HEK293 (cell line): ENCODE data around the gene NRP1.

Source experiments
- CTCF ChIA-PET: fragments of 350-600 bp; formaldehyde crosslinking; extraction: SDS; loops from one replicate; lab custom pipeline; 2021; ENCODE audit warnings: antibody characterized with exemption; lab: Yijun Ruan, JAX
- POLR2A ChIA-PET: fragments of 300-600 bp; formaldehyde crosslinking; extraction: SDS; loops from one replicate; lab custom pipeline; 2020; ENCODE audit warnings: antibody characterized with exemption, inconsistent platforms; lab: Yijun Ruan, JAX
- H3K27ac ChIP-seq: fragments of 200-500 bp; sonication (Bioruptor generic); 2 replicates; pipeline ENCODE4 v1.5.1; 2014; ENCODE audit warnings: low read depth, low read length, control low read depth, inconsistent platforms; ENCODE audit errors: extremely low read depth
- H3K36me3 ChIP-seq, 2 experiments: fragments of 200-500 bp in 1 of 2; sonication (Bioruptor generic) in 1 of 2; 1 replicate in 1 of 2; 2 replicates in 1 of 2; pipeline ENCODE4 v1.5.1; 2014 to 2017; ENCODE audit warnings: inconsistent platforms in 2 of 2, low read length in 2 of 2; ENCODE audit not compliant: control insufficient read depth in 2 of 2, insufficient read depth in 1 of 2
- H3K4me1 ChIP-seq: fragments of 200-500 bp; sonication (Bioruptor generic); 2 replicates; pipeline ENCODE4 v1.5.1; 2014; ENCODE audit warnings: mild to moderate bottlenecking, low read length, inconsistent platforms; ENCODE audit not compliant: control insufficient read depth, insufficient read depth
- H3K4me3 ChIP-seq: 2 replicates; pipeline ENCODE4 v1.5.1; 2011; ENCODE audit warnings: low read depth, mild to moderate bottlenecking, control low read depth, low read length, moderate library complexity
- H3K9me3 ChIP-seq: fragments of 200-500 bp; sonication (Bioruptor generic); 2 replicates; pipeline ENCODE4 v1.5.1; 2014; ENCODE audit warnings: low read depth, low read length, inconsistent platforms; ENCODE audit not compliant: control insufficient read depth, insufficient read depth
- HOXC10 ChIP-seq: sonication (generic); formaldehyde crosslinking; IDR thresholded peaks from 2 replicates; pipeline ENCODE4 v1.8.1; 2023; ENCODE audit warnings: mild to moderate bottlenecking, missing genetic modification reagents
- OSR2 ChIP-seq: fragments of 450-650 bp; formaldehyde crosslinking; IDR thresholded peaks from 2 replicates; pipeline ENCODE4 v1.5.1; 2016; ENCODE audit warnings: missing biosample characterization, missing genetic modification characterization
- REPIN1 ChIP-seq: fragments of 450-650 bp; formaldehyde crosslinking; IDR thresholded peaks from 2 replicates; pipeline ENCODE4 v1.5.1; 2017; ENCODE audit warnings: missing biosample characterization, missing genetic modification characterization, low read depth
- SALL2 ChIP-seq: fragments of 450-650 bp; formaldehyde crosslinking; IDR thresholded peaks from 2 replicates; pipeline ENCODE4 v1.5.0; 2017; ENCODE audit warnings: missing biosample characterization, mild to moderate bottlenecking, missing genetic modification characterization, borderline replicate concordance
- SP2 ChIP-seq: fragments of 450-650 bp; formaldehyde crosslinking; IDR thresholded peaks from 2 replicates; pipeline ENCODE4 v1.5.1; 2016; ENCODE audit warnings: missing biosample characterization, missing genetic modification characterization
- ZBTB20 ChIP-seq: fragments of 450-650 bp; formaldehyde crosslinking; IDR thresholded peaks from 2 replicates; pipeline ENCODE4 v1.5.1; 2016; ENCODE audit warnings: missing biosample characterization, missing genetic modification characterization
- ZFP69B ChIP-seq: fragments of 450-650 bp; formaldehyde crosslinking; IDR thresholded peaks from 2 replicates; pipeline ENCODE4 v1.5.1; 2016; ENCODE audit warnings: missing biosample characterization, missing genetic modification characterization
- ZNF146 ChIP-seq: fragments of 450-650 bp; formaldehyde crosslinking; IDR thresholded peaks from 2 replicates; pipeline ENCODE4 v1.5.1; 2016; ENCODE audit warnings: missing biosample characterization, missing genetic modification characterization
- ZNF19 ChIP-seq: fragments of 450-650 bp; formaldehyde crosslinking; IDR thresholded peaks from 2 replicates; pipeline ENCODE4; 2016; ENCODE audit warnings: missing biosample characterization, missing genetic modification characterization, low read depth
- ZNF2 ChIP-seq: fragments of 450-650 bp; formaldehyde crosslinking; IDR thresholded peaks from 2 replicates; pipeline ENCODE4 v1.5.1; 2016; ENCODE audit warnings: missing biosample characterization, missing genetic modification characterization
- ZNF341 ChIP-seq: fragments of 450-650 bp; formaldehyde crosslinking; IDR thresholded peaks from 2 replicates; pipeline ENCODE4; 2016; ENCODE audit warnings: low read depth, missing biosample characterization, missing genetic modification characterization
- ZNF423 ChIP-seq: fragments of 450-650 bp; formaldehyde crosslinking; IDR thresholded peaks from 2 replicates; pipeline ENCODE4 v1.5.1; 2016; ENCODE audit warnings: missing biosample characterization, missing genetic modification characterization
- ZNF510 ChIP-seq: fragments of 450-650 bp; formaldehyde crosslinking; IDR thresholded peaks from 2 replicates; pipeline ENCODE4 v1.5.1; 2018; ENCODE audit warnings: mild to moderate bottlenecking, missing genetic modification characterization, missing biosample characterization; ENCODE audit not compliant: insufficient replicate concordance
- ZNF544 ChIP-seq: fragments of 450-650 bp; formaldehyde crosslinking; IDR thresholded peaks from 2 replicates; pipeline ENCODE4 v1.5.0; 2017; ENCODE audit warnings: missing biosample characterization, missing genetic modification characterization
- ZNF549 ChIP-seq: fragments of 450-650 bp; IDR thresholded peaks from 2 replicates; pipeline ENCODE4 v1.5.1; 2018; ENCODE audit warnings: missing biosample characterization, missing genetic modification characterization, mild to moderate bottlenecking, inconsistent platforms, moderate library complexity
- ZNF664 ChIP-seq: fragments of 450-650 bp; formaldehyde crosslinking; IDR thresholded peaks from 2 replicates; pipeline ENCODE4 v1.5.1; 2016; ENCODE audit warnings: missing biosample characterization, missing genetic modification characterization
- ZSCAN16 ChIP-seq: fragments of 450-650 bp; formaldehyde crosslinking; IDR thresholded peaks from 2 replicates; pipeline ENCODE4 v1.5.1; 2016; ENCODE audit warnings: missing biosample characterization, missing genetic modification characterization
- ZSCAN23 ChIP-seq: fragments of 450-650 bp; formaldehyde crosslinking; IDR thresholded peaks from 2 replicates; pipeline ENCODE4 v1.5.1; 2016; ENCODE audit warnings: missing biosample characterization, missing genetic modification characterization
- TF ChIP-seq, protein P1 (sequence below): sonication (generic); formaldehyde crosslinking; IDR thresholded peaks from 2 replicates; pipeline ENCODE4 v1.8.1; 2022; ENCODE audit warnings: mild to moderate bottlenecking, moderate library complexity, missing genetic modification reagents
- TF ChIP-seq, protein P2 (sequence below): fragments of 450-650 bp; formaldehyde crosslinking; IDR thresholded peaks from 2 replicates; pipeline ENCODE4 v1.5.1; 2017; ENCODE audit warnings: missing biosample characterization, missing genetic modification characterization

The NRP1 gene

DNA sequence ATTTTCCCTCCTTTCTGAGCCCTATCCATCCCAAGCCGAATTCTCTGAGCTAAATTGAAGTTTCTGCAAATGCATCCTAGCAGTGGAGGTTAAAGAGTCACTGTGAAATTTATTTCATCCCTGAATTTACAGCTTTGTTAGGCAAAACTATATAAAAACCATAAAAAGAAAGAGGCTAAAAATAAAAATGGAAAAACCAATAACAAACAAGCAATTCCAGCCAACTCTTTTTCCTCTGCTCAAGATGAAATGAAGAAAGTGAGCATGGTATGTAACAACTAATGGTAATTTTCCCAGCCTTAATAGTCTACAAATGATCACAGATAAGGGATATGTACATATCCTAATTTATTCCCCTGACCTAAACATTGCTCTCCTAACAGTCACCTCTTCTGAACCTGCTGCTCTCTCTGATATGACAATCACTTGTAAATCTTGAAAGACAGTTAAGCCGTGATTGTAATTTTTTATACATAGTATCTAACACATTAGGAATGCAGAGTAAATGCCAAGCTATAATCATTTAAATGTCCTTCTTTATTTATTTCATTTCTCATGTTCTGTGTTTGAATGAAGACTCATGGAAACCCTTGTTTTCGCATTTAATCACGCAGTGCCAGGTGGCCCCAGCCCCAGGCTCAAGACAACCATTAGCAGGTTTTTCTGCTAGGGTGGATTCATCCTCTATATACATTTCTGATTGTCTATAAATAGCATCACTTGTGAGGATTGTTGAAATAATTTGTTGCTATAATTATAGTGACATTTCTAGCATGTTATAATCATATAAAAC, 48.6 kb upstream of the NRP1 start:
- no peaks in the 10 kb centered on the region for H3K9me3 ChIP-seq
- H3K4me3 ChIP-seq, result no peak overlapping the region
- H3K4me1 ChIP-seq, result peaks cover 17% of the 10 kb centered on the region
- no peaks in the 10 kb centered on the region for H3K36me3 ChIP-seq
- TF ChIP-seq ZNF19 (tag by site-specific recombination) (no peak), ZSCAN16 (no peak), HOXC10 (CRISPR knock-in tag) (no peak), ZNF510 (no peak), SALL2 (tag by site-specific recombination) (no peak), ZNF146 (tag by site-specific recombination) (no peak), ZNF664 (tag by site-specific recombination) (no peak), ZSCAN23 (tag by site-specific recombination) (no peak), ZFP69B (tag by site-specific recombination) (no peak), ZNF2 (tag by site-specific recombination) (no peak), ZNF341 (tag by site-specific recombination) (no peak), ZBTB20 (tag by site-specific recombination) (no peak), OSR2 (no peak), ZNF549 (no peak)
- TF ChIP-seq, protein P1, sequence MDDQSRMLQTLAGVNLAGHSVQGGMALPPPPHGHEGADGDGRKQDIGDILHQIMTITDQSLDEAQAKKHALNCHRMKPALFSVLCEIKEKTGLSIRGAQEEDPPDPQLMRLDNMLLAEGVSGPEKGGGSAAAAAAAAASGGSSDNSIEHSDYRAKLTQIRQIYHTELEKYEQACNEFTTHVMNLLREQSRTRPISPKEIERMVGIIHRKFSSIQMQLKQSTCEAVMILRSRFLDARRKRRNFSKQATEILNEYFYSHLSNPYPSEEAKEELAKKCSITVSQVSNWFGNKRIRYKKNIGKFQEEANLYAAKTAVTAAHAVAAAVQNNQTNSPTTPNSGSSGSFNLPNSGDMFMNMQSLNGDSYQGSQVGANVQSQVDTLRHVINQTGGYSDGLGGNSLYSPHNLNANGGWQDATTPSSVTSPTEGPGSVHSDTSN (CRISPR knock-in tag), result no peak
- TF ChIP-seq, protein P2, sequence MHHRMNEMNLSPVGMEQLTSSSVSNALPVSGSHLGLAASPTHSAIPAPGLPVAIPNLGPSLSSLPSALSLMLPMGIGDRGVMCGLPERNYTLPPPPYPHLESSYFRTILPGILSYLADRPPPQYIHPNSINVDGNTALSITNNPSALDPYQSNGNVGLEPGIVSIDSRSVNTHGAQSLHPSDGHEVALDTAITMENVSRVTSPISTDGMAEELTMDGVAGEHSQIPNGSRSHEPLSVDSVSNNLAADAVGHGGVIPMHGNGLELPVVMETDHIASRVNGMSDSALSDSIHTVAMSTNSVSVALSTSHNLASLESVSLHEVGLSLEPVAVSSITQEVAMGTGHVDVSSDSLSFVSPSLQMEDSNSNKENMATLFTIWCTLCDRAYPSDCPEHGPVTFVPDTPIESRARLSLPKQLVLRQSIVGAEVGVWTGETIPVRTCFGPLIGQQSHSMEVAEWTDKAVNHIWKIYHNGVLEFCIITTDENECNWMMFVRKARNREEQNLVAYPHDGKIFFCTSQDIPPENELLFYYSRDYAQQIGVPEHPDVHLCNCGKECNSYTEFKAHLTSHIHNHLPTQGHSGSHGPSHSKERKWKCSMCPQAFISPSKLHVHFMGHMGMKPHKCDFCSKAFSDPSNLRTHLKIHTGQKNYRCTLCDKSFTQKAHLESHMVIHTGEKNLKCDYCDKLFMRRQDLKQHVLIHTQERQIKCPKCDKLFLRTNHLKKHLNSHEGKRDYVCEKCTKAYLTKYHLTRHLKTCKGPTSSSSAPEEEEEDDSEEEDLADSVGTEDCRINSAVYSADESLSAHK (tag by site-specific recombination), result no peak
- ChIA-PET POLR2A (no interaction called here), CTCF (no interaction called here)
- H3K27ac ChIP-seq, result no peak overlapping the region

DNA sequence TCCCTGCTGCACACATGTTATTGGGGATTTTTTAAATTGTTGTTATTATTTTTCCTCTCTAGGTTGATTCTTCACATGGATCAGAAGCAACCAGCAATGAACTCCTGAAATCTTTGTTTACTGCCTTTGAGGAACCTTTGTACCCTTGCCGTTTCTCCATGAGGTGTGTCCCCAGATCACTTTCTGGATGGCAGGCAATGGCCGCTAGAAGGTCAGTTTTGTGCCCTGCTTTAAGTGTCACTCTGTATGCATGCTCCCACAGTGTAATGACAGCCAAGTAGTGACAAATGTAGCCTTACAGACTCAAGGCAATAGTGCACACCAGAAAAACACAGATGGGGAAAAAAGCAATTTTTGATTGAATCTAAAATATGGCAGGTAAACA, 47.7 kb upstream of the NRP1 start:
- TF ChIP-seq SP2 (tag by site-specific recombination) (no peak), ZNF544 (no peak), ZNF423 (tag by site-specific recombination) (no peak), REPIN1 (no peak)
- Histone ChIP-seq H3K36me3 (no peaks in the 10 kb centered on the region), H3K4me1 (peaks cover 12% of the 10 kb centered on the region), H3K27ac (no peak overlapping the region), H3K4me3 (no peak overlapping the region), H3K9me3 (no peaks in the 10 kb centered on the region)
- ChIA-PET CTCF (no interaction called here), POLR2A (no interaction called here)
